ENCODE measurements around the gene USO1. TPM values are rescaled to one million over a fixed set of nuclear protein-coding genes. Genes with fewer than 3 reads are reported as not detected.

The USO1 gene
- total and polyA plus RNA-seq, 2 donors (not counting 3 experiments of a cell fraction or from before 2014, with no cell fraction given), result 29.1 to 66.0 TPM

DNA sequence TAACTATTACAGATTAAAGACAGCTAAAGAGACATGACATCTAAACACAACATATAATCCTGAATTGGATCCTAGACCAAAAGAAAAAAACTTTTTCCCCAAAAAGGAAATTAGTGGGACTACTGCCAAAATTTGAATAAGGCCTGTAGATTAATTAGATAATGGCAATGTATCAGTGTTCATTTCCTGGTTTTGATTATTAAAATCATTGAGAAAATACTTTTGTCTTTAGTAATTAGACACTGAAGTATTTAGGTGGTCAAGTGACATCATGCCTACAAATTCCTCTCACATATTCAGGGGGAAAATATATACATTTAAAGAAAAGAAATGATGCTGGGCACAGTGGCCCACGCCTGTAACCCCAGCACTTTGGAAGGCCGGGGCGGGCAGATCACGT lies 10.4 kb upstream of the USO1 start:
- ChIA-PET POLR2A (no interaction called here), CTCF (interaction anchor here (8.1 kb wide), 1 partner anchor 9 kb away, joined by 78 read pairs; the partner anchor contains the start of gene USO1)
- H3K9me3 ChIP-seq (replicated peaks; ENCODE audit: control insufficient read depth, insufficient read depth, low read length), result no peaks in the 10 kb centered on the region
- peaks cover 23% of the 10 kb centered on the region for H3K4me1 ChIP-seq (ENCODE audit: control insufficient read depth, extremely low read depth, insufficient read depth, low read length)
- H3K4me2 ChIP-seq (ENCODE audit: insufficient read depth, low read length), result no peak overlapping the region
- FAIRE-seq (no peak), DNase-seq (ENCODE audit: low read depth, low spot score) (no peak)
- TF ChIP-seq POLR2A (IDR thresholded peaks at IDR 0.05; ENCODE audit: low read depth, low read length), result no peak
- TF ChIP-seq, protein P1, sequence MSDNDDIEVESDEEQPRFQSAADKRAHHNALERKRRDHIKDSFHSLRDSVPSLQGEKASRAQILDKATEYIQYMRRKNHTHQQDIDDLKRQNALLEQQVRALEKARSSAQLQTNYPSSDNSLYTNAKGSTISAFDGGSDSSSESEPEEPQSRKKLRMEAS (IDR thresholded peaks at IDR 0.05; ENCODE audit: insufficient read depth, insufficient read length), result no peak
- no peak for TF ChIP-seq POLR2AphosphoS5 (IDR thresholded peaks at IDR 0.05; ENCODE audit: insufficient read depth, low read depth, low read length)
- no peak for TF ChIP-seq EZH2 (IDR thresholded peaks at IDR 0.05; ENCODE audit: borderline replicate concordance, low read depth, low read length, severe bottlenecking)
- TF ChIP-seq, protein P2, sequence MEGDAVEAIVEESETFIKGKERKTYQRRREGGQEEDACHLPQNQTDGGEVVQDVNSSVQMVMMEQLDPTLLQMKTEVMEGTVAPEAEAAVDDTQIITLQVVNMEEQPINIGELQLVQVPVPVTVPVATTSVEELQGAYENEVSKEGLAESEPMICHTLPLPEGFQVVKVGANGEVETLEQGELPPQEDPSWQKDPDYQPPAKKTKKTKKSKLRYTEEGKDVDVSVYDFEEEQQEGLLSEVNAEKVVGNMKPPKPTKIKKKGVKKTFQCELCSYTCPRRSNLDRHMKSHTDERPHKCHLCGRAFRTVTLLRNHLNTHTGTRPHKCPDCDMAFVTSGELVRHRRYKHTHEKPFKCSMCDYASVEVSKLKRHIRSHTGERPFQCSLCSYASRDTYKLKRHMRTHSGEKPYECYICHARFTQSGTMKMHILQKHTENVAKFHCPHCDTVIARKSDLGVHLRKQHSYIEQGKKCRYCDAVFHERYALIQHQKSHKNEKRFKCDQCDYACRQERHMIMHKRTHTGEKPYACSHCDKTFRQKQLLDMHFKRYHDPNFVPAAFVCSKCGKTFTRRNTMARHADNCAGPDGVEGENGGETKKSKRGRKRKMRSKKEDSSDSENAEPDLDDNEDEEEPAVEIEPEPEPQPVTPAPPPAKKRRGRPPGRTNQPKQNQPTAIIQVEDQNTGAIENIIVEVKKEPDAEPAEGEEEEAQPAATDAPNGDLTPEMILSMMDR (IDR thresholded peaks at IDR 0.05; ENCODE audit: extremely low read depth in 1 of 2, insufficient read depth in 1 of 2, low read depth in 1 of 2, low read length in 2 of 2), result no peak
- no peak for TF ChIP-seq FOS (IDR thresholded peaks at IDR 0.05; ENCODE audit: borderline replicate concordance, insufficient read depth, low read length)
- no peak for TF ChIP-seq JUN (IDR thresholded peaks at IDR 0.05; ENCODE audit: borderline replicate concordance, insufficient read depth, insufficient read length, low read depth)
- no peak for TF ChIP-seq MYC (IDR thresholded peaks at IDR 0.05; ENCODE audit: low read depth, low read length)
- TF ChIP-seq GATA2 (IDR thresholded peaks at IDR 0.05; ENCODE audit: insufficient read depth, insufficient read length, low read depth, low read length), result no peak
- no TSS peak for BruUV-seq (replicated peaks)
- H4K20me1 ChIP-seq (replicated peaks; ENCODE audit: control insufficient read depth, extremely low read depth, insufficient read depth, low read length), result no peaks in the 10 kb centered on the region
- no peaks in the 10 kb centered on the region for H3K79me2 ChIP-seq (ENCODE audit: control insufficient read depth, insufficient read depth, low read length)
- H3K4me3 ChIP-seq (replicated peaks in 1 of 3; ENCODE audit: insufficient read depth in 1 of 3, low read depth in 1 of 3, low read length in 3 of 3), result no peak overlapping the region
- H3K9me1 ChIP-seq (replicated peaks; ENCODE audit: control insufficient read depth, extremely low read depth, insufficient read depth, low read length), result no peaks in the 10 kb centered on the region
- no peak overlapping the region for H2AFZ ChIP-seq (ENCODE audit: low read depth, low read length)
- no peak overlapping the region for H3K27ac ChIP-seq (ENCODE audit: insufficient read depth, low read depth, low read length)
- peaks cover 1 to 2% of the 10 kb centered on the region in 2 experiments for H3K36me3 ChIP-seq (ENCODE audit: control insufficient read depth in 2 of 2, extremely low read depth in 1 of 2, insufficient read depth in 2 of 2, low read length in 2 of 2)
- H3K9ac ChIP-seq (replicated peaks; ENCODE audit: extremely low read depth, insufficient read depth, low read length), result no peak overlapping the region
- dilution Hi-C loops (cut with MboI; ENCODE audit: extremely low pct_ligation_motif_present, low sequenced_read_pairs) (no loop called here), intact Hi-C loops (cut with micrococcal nuclease) (no loop called here)
- no peaks in the 10 kb centered on the region for H3K27me3 ChIP-seq (ENCODE audit: control insufficient read depth in 2 of 2, insufficient read depth in 2 of 2, low read length in 2 of 2)
